Activated B cell treated with CpG ODN at 0.5 μM for 24 hours (primary cell): ENCODE measurements around the gene TNFAIP3. TPM values are rescaled to one million over a fixed set of nuclear protein-coding genes. Genes with fewer than 3 reads are reported as not detected.

Experiments
- ATAC-seq: fragments of 200-7000 bp; cut with Tn5 transposase; one replicate; pipeline ENCODE4 v1.10.0; 2021; ENCODE audit warnings: low read depth, mild to moderate bottlenecking, moderate library complexity
- CTCF ChIA-PET: fragments of 350-600 bp; sonication (Branson Sonifier 250); formaldehyde crosslinking; loops from one replicate; lab custom pipeline; 2021; ENCODE audit warnings: antibody characterized with exemption; lab: Charles Lee
- POLR2A ChIA-PET: fragments of 350-600 bp; sonication (Branson Sonifier 250); formaldehyde crosslinking; loops from one replicate; lab custom pipeline; 2021; ENCODE audit warnings: antibody characterized with exemption; lab: Charles Lee
- DNase-seq: peaks from one replicate; pipeline ENCODE4 v3.0.0; 2022
- H3K27ac Mint-ChIP-seq: one replicate; pipeline ENCODE4 v1.8.0; 2020; ENCODE audit warnings: mixed read lengths
- H3K27me3 Mint-ChIP-seq: one replicate; pipeline ENCODE4 v1.8.0; 2021; ENCODE audit warnings: mixed read lengths
- H3K36me3 Mint-ChIP-seq: one replicate; pipeline ENCODE4 v1.8.0; 2021; ENCODE audit warnings: low read depth, mixed read lengths
- H3K4me1 Mint-ChIP-seq: one replicate; pipeline ENCODE4 v1.8.0; 2021; ENCODE audit warnings: mixed read lengths
- H3K4me3 Mint-ChIP-seq: one replicate; pipeline ENCODE4 v1.8.0; 2020; ENCODE audit warnings: mild to moderate bottlenecking, mixed read lengths
- H3K9me3 Mint-ChIP-seq: one replicate; pipeline ENCODE4 v1.8.0; 2020; ENCODE audit warnings: mixed read lengths
- intact Hi-C: fragments of 100-400 bp; cut with micrococcal nuclease; formaldehyde crosslinking; loops from one replicate; pipeline ENCODE4 v1.15.1; 2024
- total RNA-seq: library from RNA; stranded (reverse); gene quantifications from 2 replicates; pipeline ENCODE4 v1.2.3, GENCODE V29; 2022
- TF ChIP-seq, protein P1 (sequence below): fragments of 200-600 bp; IDR thresholded peaks from one replicate; pipeline ENCODE4 v1.8.0; 2022; ENCODE audit warnings: antibody characterized with exemption, mild to moderate bottlenecking

Gene TNFAIP3
- total RNA-seq, 1 donor from 2014 or later: 226 TPM

DNA sequence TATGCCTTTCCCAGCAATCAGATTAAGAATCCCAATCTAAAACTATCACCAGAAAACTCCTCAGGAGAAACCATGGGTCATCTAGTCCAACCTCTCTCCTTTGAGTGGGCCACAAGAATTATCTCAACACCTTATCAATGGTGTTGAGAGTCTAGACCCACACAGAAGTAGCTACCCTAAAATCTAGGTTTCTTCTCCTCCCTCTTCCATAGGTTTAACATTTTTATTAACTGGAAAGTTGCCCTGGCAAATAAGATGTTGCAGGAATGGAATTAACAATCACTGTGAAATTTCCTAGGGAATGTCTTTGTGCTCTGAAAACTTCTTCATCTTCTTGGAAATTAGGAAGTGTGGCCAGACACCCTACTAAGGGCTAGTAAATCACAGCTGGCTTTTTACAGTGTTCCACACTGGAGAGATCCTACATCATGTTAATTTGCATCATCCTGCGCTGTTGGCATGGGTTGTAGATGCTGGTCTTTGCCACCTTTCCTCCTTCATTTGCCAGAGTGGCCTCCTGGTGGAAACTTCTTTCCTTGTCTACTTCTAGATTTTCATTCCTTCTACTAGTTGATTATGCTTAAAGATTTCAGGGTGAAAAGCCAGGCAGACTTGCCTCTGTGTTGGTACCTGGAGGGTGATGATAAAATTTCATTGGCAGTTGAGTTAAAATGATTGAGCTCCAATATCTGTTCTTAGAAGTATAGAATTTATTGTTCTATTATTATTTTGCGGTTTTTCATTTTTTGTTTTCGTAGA, 2.7 kb downstream of the TNFAIP3 start:
- POLR2A ChIA-PET: interaction anchor here (1.1 to 7.8 kb wide), 7 partner anchors 39 to 162 kb away, joined by 3 to 80 read pairs (median 12); no protein-coding TSS in a partner anchor
- Mint-ChIP-seq H3K9me3 (no peaks in the 10 kb centered on the region), H3K4me1 (peaks cover 79% of the 10 kb centered on the region), H3K36me3 (peaks cover 73% of the 10 kb centered on the region), H3K4me3 (peak overlapping the region; percentile 96), H3K27ac (peak overlapping the region; percentile 94), H3K27me3 (no peaks in the 10 kb centered on the region)
- DNase-seq (no peak), ATAC-seq (no peak)
- intact Hi-C loops: loop anchor here (5.0 kb wide), 2 partner anchors 207 to 533 kb away; partner anchors contain the start of gene HEBP2
- CTCF ChIA-PET: interaction anchor here (0.7 to 10.8 kb wide), 9 partner anchors 64 to 163 kb away, joined by 3 to 132 read pairs (median 18); no protein-coding TSS in a partner anchor
- TF ChIP-seq, protein P1, sequence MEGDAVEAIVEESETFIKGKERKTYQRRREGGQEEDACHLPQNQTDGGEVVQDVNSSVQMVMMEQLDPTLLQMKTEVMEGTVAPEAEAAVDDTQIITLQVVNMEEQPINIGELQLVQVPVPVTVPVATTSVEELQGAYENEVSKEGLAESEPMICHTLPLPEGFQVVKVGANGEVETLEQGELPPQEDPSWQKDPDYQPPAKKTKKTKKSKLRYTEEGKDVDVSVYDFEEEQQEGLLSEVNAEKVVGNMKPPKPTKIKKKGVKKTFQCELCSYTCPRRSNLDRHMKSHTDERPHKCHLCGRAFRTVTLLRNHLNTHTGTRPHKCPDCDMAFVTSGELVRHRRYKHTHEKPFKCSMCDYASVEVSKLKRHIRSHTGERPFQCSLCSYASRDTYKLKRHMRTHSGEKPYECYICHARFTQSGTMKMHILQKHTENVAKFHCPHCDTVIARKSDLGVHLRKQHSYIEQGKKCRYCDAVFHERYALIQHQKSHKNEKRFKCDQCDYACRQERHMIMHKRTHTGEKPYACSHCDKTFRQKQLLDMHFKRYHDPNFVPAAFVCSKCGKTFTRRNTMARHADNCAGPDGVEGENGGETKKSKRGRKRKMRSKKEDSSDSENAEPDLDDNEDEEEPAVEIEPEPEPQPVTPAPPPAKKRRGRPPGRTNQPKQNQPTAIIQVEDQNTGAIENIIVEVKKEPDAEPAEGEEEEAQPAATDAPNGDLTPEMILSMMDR: no peak

DNA sequence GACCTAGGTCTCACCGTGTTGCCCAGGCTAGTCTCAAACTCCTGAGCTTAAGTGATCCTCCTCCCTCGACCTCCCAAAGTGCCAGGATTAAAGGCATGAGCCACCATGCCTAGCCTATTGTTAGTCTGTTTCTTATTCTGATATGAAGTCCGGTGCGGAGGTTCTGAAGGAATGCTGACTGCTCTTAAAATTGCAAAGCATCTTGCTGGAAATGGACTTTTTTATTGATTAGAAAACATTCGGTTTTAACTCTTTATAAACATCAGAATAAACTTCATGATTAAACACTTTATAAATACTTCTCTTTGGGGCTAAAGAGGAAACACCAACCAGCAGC, 3.2 kb downstream of the TNFAIP3 start:
- POLR2A ChIA-PET: interaction anchor here (1.0 to 7.8 kb wide), 8 partner anchors 10 to 162 kb away, joined by 3 to 80 read pairs (median 10); no protein-coding TSS in a partner anchor
- Mint-ChIP-seq H3K4me3 (peak overlapping the region; percentile 96), H3K36me3 (peaks cover 78% of the 10 kb centered on the region), H3K9me3 (no peaks in the 10 kb centered on the region), H3K4me1 (peaks cover 80% of the 10 kb centered on the region), H3K27me3 (no peaks in the 10 kb centered on the region), H3K27ac (peak overlapping the region; percentile 94)
- ATAC-seq (no peak), DNase-seq (no peak)
- intact Hi-C loops: no loop called here
- CTCF ChIA-PET: interaction anchor here (0.7 to 10.8 kb wide), 11 partner anchors 11 to 164 kb away, joined by 3 to 132 read pairs (median 16); no protein-coding TSS in a partner anchor
- TF ChIP-seq, protein P1: no peak

DNA sequence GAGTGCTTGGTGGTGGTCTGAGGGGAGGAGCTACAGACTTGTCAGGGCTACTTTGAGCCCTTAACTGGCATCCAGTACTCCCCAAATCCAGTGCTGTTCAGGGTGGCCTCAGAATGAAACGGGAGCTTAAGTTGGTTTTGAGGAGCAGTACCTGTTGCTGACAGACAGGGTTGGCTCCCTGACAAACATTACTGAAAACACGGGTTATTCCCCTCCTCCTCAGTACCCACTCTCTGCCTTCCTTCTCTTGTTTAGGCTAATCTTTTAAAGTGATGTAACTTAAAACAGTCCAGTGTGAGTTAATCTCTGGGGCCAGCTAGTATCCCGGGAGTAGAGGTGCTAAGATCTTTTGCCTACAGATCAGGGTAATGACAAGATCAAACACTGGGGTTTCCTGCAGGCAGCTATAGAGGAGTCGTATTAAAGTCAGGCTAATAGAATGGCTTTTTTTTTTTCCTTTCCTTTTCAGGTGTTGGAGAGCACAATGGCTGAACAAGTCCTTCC, 3.7 kb downstream of the TNFAIP3 start:
- TF ChIP-seq, protein P1: no peak
- DNase-seq (no peak), ATAC-seq (no peak)
- peak overlapping the region; percentile 94 for H3K27ac Mint-ChIP-seq
- H3K9me3 Mint-ChIP-seq: no peaks in the 10 kb centered on the region
- H3K36me3 Mint-ChIP-seq: peaks cover 83% of the 10 kb centered on the region
- CTCF ChIA-PET: interaction anchor here (0.6 to 10.8 kb wide), 11 partner anchors 11 to 165 kb away, joined by 3 to 132 read pairs (median 16); no protein-coding TSS in a partner anchor
- intact Hi-C loops: no loop called here
- H3K27me3 Mint-ChIP-seq: no peaks in the 10 kb centered on the region
- POLR2A ChIA-PET: interaction anchor here (0.9 to 7.8 kb wide), 12 partner anchors 10 to 163 kb away, joined by 3 to 80 read pairs (median 6); no protein-coding TSS in a partner anchor
- peaks cover 78% of the 10 kb centered on the region for H3K4me1 Mint-ChIP-seq
- H3K4me3 Mint-ChIP-seq: peak overlapping the region; percentile 96

DNA sequence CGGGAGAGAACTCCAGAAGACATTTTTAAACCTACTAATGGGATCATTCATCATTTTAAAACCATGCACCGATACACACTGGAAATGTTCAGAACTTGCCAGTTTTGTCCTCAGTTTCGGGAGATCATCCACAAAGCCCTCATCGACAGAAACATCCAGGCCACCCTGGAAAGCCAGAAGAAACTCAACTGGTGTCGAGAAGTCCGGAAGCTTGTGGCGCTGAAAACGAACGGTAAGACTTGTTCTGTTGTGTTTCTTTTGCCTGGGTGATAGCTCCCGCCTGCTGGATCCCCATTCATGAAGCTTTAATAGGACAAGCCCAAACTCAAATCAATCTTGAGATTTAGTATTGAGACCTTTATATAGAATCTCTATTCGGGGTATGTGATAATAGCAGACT, 4.2 kb downstream of the TNFAIP3 start:
- ATAC-seq: no peak
- Mint-ChIP-seq H3K27ac (peak overlapping the region; percentile 94), H3K36me3 (peaks cover 88% of the 10 kb centered on the region), H3K4me1 (peaks cover 75% of the 10 kb centered on the region), H3K4me3 (peak overlapping the region; percentile 96), H3K9me3 (no peaks in the 10 kb centered on the region), H3K27me3 (no peaks in the 10 kb centered on the region)
- no peak for DNase-seq
- POLR2A ChIA-PET: interaction anchor here (0.9 to 7.8 kb wide), 11 partner anchors 9 to 163 kb away, joined by 3 to 80 read pairs (median 8); no protein-coding TSS in a partner anchor
- intact Hi-C loops: no loop called here
- CTCF ChIA-PET: interaction anchor here (1.0 to 10.8 kb wide), 10 partner anchors 10 to 165 kb away, joined by 3 to 132 read pairs (median 17); no protein-coding TSS in a partner anchor
- TF ChIP-seq, protein P1: no peak
